ENCODE results near the gene ZDHHC18.

Gene ZDHHC18

GRCh38 chr1:26826261-26827105 is at the start of gene ZDHHC18:
Gene ZDHHC18, plus strand, starts transcription at chr1:26826688. Its CDS starts 117 bp downstream, at chr1:26826805.
- DNase-seq: peak; percentile 67

- DNase-seq: no peak
These were observed 47.3 kb upstream of the ZDHHC18 start for GRCh38 chr1:26779098-26779668.

GRCh38 chr1:26780344-26780957 is 46.0 kb upstream of the ZDHHC18 start:
- DNase-seq: no peak

GRCh38 chr1:26781206-26781825 is 45.2 kb upstream of the ZDHHC18 start:
- no peak for DNase-seq

GRCh38 chr1:26782521-26783212 is 43.8 kb upstream of the ZDHHC18 start:
- DNase-seq: no peak

- no peak for DNase-seq
These were observed 42.9 kb upstream of the ZDHHC18 start for GRCh38 chr1:26783646-26784022.

GRCh38 chr1:26784023-26784871 is 42.2 kb upstream of the ZDHHC18 start:
- DNase-seq: peak; percentile 17

GRCh38 chr1:26784886-26785285 is 41.6 kb upstream of the ZDHHC18 start:
- DNase-seq: no peak

- no peak for DNase-seq
These were observed 40.7 kb upstream of the ZDHHC18 start for GRCh38 chr1:26785611-26786436.

- peak; percentile 64 for DNase-seq
These were observed 39.8 kb upstream of the ZDHHC18 start for GRCh38 chr1:26786437-26787380.

- peak; percentile 83 for DNase-seq
These were observed 39.1 kb upstream of the ZDHHC18 start for GRCh38 chr1:26787381-26787705.

- DNase-seq: peak; percentile 98
These were observed 38.6 kb upstream of the ZDHHC18 start, which contains the start of gene PIGV for GRCh38 chr1:26787706-26788514. Gene PIGV, plus strand, starts transcription at chr1:26787950. Its CDS starts 2,866 bp downstream, at chr1:26790816.

GRCh38 chr1:26788515-26788785 is 38.0 kb upstream of the ZDHHC18 start:
- no peak for DNase-seq

- peak; percentile 87 for DNase-seq
These were observed 37.5 kb upstream of the ZDHHC18 start for GRCh38 chr1:26788836-26789611.

- no peak for DNase-seq
These were observed 36.9 kb upstream of the ZDHHC18 start for GRCh38 chr1:26789612-26789865.

- DNase-seq: no peak
These were observed 36.6 kb upstream of the ZDHHC18 start for GRCh38 chr1:26789931-26790330.

- DNase-seq: no peak
These were observed 35.9 kb upstream of the ZDHHC18 start for GRCh38 chr1:26790551-26790953.

- no peak for DNase-seq
These were observed 35.3 kb upstream of the ZDHHC18 start for GRCh38 chr1:26791148-26791547.

GRCh38 chr1:26791626-26792025 is 34.9 kb upstream of the ZDHHC18 start:
- no peak for DNase-seq

Measured in NCI-H1092 treated with DMSO at 0.1 percent for 48 hours (cell line).